HG03103 (cell line): Measurements from ENCODE around the gene RPUSD1.

ENCODE experiments used
- ATAC-seq: cut with Tn5 transposase; IDR thresholded peaks from one replicate; pipeline ENCODE4 v1.9.1; 2021; ENCODE audit warnings: low read depth; ENCODE audit not compliant: unreplicated experiment

RPUSD1 gene

DNA sequence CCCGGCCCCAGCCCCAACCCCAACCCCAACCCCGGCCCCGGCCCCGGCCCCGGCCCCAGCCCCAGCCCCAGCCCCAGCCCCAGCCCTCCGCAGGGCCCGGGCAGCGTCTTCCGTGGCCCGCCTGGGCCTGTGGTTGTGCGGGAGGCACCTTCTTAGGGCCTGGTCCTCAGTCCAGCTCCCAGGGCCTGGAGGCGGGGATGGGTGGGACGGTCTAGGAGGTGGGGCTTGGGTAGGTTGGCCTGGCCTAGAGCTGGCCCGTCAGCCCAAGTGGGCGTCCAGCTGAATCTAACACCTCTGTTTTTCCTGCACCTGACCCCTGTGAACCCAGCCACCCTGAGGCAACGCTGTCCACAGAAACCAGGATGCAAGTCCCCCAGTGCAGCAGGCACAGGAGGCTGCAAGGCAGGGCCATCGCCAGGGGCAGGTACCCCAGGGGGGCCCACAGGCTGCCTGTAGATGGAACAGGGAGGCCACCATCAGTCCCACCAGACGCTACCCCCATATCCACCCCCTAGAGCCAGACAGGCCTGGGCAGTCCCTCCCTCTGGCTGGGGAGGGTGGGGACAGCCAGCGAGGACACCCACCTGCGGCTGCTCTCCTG, 18.9 kb downstream of the RPUSD1 start:
- no peak for ATAC-seq

DNA sequence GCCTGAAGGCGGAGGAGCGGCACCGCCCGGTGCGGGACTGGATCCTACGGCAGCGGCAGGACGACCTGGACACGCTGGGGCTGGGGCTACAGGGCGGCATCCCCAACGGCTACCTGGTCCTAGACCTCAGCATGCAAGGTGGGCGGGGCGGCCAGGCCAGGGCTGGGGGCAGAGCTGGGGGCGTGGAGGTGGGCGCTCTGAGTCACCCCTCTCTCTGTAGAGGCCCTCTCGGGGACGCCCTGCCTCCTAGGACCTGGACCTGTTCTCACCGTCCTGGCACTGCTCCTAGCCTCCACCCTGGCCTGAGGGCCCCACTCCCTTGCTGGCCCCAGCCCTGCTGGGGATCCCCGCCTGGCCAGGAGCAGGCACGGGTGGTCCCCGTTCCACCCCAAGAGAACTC, 19.8 kb downstream of the RPUSD1 start:
- ATAC-seq = no peak

DNA sequence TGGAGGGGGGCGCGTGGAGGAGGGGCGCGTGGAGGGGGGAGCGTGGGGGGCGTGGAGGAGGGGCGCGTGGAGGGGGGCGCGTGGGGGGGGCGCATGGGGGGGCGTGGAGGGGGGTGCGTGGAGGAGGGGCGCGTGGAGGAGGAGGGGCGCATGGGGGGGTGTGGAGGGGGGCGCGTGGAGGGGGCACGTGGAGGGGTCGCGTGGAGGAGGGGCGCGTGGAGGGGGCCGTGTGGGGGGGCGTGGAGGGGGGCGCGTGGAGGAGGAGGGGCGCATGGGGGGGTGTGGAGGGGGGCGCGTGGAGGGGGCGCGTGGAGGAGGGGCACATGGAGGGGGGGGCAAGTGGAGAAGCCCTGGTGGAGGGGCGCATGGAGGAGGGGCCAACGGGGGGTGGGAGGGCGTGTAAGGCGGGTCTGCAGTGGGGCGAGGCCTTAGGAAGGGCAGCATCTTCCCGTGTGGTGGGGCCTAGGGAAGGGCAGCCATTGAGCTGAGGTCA, 20.4 kb downstream of the RPUSD1 start:
- no peak for ATAC-seq

DNA sequence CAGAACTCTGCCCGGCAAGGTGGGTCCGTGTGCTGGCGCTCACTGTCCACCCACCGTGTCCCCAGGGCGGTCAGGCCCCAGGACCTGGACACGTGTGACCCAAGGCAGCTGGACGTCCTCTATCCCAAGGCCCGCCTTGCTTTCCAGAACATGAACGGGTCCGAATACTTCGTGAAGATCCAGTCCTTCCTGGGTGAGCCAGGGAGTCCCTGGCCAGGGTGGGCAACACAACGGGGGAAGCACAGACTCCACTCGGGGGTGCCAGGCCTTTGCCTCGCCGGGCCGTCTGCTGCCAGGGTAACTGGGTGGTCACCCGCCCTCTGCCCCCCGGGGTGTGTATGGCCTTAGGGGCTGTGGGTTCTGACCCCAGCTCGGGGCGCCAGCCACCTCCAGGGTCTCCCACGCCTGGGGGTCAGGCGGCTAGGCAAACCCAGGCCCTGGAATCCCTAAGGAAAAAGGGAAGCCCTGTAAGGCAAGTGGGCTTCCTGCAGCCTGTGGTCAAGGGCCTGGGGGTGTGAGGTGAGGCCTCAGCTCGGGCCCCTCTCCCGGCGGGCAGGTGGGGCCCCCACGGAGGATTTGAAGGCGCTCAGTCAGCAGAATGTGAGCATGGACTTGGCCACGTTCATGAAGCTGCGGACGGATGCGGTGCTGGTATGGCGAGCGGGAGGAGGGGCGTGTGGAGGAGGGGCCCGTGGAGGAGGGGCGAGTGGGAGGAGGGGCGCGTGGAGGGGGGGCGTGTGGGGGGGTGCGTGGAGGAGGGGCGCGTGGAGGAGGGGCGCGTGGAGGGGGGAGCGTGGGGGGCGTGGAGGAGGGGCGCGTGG, 21.2 kb downstream of the RPUSD1 start:
- ATAC-seq = no peak

DNA sequence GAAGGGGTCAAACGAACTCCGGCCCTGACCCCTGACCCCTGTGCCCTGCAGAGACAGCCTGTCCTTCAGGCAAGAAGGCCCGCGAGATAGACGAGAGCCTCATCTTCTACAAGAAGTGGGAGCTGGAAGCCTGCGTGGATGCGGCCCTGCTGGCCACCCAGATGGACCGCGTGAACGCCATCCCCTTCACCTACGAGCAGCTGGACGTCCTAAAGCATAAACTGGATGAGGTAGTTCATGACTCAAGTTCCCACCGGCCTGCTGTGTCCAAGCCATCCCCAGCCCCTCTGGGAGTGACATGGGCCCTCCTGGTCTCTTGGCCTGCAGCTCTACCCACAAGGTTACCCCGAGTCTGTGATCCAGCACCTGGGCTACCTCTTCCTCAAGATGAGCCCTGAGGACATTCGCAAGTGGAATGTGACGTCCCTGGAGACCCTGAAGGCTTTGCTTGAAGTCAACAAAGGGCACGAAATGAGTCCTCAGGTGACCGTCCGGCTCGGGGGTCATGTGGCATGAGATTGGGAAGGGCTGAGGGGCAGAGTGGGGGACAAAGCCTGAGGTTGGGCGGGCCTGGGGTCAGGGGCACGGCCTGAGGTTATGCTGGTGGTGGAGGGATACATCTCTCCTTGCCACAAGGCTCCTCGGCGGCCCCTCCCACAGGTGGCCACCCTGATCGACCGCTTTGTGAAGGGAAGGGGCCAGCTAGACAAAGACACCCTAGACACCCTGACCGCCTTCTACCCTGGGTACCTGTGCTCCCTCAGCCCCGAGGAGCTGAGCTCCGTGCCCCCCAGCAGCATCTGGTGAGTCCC, 22.0 kb downstream of the RPUSD1 start:
- ATAC-seq = no peak

DNA sequence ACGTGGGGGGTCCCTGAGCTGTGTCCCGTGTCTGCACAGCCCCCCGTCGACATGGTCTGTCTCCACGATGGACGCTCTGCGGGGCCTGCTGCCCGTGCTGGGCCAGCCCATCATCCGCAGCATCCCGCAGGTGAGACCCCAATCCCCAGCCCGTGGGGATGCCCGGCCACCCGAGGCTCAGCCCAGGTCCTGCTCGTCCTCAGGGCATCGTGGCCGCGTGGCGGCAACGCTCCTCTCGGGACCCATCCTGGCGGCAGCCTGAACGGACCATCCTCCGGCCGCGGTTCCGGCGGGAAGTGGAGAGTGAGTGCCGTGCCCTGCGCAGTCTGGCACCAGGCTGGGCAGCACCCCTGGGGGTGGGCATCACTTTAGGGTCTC, 22.7 kb downstream of the RPUSD1 start:
- no peak for ATAC-seq

DNA sequence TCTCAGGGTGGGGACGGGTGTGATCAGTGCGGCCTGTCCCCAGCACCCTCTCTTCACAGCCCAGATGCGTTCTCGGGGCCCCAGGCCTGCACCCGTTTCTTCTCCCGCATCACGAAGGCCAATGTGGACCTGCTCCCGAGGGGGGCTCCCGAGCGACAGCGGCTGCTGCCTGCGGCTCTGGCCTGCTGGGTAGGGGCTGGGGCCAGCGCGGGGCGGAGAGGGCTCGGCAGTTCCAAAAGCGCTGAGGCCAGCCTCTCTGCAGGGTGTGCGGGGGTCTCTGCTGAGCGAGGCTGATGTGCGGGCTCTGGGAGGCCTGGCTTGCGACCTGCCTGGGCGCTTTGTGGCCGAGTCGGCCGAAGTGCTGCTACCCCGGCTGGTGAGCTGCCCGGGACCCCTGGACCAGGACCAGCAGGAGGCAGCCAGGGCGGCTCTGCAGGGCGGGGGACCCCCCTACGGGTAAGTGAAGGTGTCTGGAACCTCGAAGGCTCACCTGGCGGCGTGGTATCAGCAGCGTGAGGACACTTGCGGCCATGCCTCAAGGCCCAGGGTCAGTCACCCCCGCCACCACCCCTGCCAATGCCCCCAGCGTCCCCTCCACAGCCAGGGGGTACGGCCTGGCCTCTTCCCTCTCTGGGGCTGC, 23.2 kb downstream of the RPUSD1 start:
- ATAC-seq = no peak

DNA sequence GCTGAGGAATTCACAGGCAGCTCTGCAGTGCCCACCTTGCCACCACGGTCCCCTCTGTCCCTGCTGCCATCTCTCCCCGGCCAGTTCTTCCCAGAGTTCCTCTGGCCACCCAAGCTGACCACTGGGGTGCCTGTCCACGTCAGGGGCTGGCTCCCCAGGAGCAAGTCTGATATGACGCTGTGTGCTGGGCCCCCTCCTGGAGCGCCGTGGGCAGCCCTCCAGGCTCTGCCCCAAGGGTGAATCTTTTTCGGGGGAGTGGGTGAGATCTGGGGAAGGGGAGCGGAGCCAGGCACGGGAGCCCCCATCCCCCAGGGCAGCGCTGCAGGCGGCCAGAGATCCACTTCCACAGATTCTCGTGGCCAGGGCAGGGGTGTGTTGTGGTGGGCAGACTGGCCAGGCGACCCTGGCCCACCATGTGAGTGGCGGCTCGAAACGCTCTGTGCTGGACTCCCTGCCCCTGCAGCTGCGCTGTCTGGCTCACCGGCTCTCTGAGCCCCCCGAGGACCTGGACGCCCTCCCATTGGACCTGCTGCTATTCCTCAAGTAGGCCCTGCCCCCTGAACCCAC, 23.9 kb downstream of the RPUSD1 start:
- ATAC-seq = no peak

DNA sequence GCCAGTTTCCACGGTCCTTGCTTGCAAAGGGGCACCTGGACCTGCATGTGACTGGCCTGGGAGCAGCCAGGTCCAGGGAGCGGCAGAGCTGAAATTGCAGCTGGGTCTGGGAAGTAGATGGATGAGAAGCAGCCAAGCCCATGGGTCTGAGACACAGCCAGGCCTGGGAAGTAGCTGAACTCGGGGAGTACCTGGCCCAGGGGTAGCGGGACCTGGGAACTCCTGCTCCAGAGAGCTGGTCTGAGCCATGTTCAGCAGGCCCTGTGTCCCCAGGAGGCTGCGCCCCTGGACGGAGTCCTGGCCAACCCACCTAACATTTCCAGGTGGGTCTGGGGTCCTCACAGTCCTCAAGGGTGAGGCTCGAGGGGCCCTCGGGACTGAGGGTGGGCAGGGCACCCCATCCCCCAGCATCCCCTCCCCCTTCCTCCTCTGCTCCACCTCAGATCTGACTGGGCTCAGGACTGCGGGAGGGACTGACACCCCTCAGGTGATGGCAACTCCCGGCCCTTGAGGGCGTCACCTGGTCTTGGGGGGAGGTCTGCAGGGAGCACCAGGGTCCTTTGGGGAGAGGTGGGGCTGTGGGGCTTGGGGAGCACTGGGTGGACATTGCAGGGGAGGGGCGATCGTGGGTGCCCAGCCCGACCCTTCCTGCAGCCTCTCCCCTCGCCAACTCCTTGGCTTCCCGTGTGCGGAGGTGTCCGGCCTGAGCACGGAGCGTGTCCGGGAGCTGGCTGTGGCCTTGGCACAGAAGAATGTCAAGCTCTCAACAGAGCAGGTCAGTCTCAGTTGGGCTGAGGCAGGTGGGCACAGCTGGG, 24.6 kb downstream of the RPUSD1 start:
- no peak for ATAC-seq

DNA sequence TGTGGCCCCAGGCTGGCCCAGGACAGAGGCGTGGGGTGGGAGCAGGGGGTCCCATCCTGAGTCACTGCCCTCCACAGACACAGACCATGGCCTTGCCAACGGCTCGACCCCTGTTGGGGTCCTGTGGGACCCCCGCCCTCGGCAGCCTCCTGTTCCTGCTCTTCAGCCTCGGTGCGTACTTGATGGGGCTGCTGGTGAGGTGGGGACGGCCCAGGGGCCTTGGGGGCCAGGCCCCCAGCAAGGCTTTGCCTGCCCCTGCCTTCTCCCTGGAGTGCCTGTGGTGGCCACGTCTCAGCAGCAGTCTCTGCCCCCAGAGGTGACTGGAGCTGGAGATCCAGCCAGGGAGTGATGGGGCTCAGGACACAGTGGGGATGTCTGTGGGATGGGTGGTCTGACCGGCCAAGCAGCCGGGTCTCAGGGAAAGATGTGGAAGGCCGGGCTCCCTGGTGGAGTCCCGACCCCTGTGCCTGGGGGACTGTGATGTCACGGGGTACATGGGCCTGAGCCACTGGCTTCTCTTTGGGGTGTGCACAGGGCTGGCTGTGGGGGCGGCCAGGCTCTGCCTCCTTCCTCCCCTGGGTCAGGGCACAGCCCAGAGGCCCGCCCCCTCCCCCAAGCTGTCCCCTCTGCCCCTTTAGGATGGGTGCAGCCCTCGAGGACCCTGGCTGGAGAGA, 25.4 kb downstream of the RPUSD1 start:
- ATAC-seq = no peak

DNA sequence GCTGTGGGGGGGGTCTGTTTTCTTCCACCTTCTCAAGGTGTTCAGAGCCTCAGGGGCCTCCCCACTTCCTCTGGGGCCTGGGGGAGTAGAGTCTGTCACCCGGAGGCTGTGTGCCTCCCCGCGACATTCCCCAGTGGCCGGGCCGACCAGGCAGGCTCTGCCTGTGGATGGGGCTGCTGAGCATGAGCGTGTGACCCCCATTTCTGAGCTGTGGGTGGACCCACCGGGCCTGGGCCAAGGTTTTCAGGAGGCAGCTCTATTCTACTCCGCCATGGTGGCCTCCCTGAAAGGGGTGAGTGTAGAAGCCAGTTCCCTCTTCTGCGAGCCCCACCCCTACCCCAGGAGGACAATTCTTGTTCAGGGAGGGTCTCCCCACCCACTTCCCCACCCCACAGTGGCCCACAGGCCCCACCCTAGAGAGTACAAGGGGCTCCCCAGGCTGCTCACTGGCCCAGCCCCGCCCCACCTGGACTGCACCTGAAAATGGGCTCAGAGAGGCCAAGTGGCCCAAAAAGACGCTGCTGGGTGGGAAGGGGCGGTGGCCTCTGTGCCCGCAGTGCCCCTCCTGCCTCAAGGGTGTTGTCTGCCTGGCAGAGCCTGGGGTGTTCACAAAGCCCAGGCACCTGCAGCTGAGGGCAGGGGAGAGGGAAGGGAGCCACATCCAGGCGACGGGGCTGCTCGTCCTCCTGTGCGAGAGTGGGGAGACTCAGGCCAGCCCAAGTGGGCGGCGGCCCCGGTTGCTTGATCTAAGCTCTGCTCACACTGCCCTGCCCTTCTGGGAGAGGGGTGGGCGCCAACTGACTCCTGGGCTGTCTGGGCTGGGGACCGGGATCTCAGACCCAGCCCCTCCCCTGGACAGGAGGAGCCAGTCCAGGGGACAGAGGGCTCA, 26.3 kb downstream of the RPUSD1 start:
- no peak for ATAC-seq

DNA sequence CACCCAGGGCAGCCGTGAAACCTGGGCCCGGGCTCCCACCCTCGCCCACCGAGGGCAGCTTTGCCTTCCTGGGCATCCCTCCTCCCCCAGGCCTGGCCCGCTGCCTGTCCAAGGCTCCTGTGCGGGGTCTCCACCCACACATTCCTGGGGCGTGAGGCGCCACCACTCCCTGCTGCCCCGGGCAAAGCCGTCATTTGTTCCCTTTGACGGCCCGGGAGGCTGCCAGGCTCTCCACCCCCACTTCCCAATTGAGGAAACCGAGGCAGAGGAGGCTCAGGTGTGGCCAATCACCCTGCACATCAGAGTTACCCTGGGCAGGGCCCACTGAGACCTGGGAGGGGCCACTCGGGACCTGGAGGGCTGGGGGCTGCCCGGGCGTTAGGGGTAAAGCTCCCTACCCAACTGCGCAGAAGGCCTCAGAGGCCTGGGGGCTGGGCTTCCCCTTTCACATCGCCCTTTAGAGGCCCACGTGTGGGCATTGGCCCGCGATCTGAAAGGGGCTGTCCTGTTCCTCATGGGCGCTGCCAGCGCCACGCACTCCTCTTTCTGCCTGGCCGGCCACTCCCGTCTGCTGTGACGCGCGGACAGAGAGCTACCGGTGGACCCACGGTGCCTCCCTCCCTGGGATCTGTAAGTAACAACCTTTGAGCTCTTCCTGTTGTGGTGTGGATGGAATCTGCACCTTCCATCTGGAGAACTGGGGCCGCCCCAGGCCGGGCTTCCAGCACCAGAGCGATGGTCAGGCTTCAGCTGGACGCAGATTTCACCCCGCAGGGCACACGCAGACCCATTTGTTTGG, 27.4 kb downstream of the RPUSD1 start, which contains the start of gene MSLN:
Gene MSLN (plus strand): TSS at position 190 of the 799 bp plus-strand sequence. CDS start 1,947 bp downstream, outside the sequence.
- no peak for ATAC-seq

DNA sequence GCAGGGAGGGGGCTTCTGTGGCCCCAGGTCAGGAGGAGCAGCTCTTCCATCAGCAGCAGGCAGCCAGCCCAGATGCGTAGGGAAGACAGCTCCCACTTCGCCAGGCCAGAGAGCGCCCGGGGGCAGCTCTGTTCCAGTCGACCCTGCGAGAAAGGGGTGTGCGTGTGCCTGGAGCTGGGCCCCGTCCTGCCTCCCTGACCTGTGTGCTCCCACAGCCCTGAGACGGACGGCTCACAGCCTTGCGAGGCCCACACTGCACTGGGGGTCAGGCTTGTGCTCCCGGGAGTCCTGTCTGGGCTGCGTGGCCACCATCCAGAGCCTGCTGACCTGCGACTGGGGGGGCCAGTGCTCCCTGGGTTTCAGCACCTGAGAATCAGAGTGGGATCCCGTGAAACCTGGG, 28.1 kb downstream of the RPUSD1 start:
- ATAC-seq = no peak

DNA sequence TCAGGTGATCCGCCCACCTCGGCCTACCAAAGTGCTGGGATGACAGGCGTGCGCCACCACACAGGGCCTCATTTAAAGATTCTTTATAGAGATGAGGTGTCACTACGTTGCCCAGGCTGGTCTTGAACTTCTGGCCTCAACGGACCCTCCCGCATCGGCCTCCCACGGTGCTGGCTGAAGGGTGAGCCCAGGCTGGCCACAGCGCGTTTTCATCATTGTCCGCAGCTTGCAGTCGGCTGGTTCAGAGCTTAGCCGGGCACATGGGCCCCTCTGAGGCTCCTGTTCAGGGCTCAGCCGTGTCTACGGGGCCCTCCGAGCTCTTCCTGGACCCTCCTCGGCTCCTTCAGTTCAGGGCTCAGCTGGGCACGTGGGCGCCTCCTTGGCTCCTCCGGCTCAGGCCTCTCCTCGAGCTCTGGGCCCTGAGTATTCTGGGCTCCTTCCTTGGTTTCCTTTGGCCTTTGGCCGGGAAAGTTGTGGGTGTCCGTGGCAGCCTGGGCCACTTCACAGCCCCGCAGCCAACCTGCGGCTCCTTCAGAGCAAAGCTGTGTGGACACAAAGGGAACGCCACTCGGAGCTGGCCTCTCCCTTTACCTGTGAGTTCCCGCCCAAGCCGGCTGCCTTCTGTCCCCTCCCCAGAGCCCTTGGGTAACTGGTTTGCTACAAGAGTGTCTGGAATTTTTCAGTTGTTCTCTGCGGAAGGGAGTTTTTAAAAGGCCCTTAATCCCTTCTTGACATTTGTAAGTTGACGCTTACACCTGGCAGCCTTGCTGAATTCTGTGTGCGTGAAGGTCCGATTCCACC, 28.9 kb downstream of the RPUSD1 start:
- ATAC-seq = no peak

DNA sequence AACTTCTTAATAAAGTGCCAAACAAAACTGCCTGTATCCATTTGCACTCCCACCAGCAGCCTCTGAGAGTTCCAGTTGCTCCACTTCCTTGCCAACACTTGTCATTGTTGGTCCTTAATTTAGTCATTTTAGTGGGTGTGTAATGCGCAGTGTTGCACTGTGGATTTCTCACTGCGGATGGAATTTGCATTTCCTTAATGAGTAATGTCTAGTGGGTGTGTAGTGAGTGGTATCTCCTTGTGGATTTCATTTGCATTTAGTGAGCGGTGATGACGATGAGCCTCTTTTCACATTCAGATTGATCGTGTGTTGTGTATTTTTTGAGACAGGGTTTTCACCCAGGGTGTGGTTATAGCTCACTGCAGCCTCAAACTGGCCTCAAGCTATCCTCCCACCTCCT, 31.8 kb downstream of the RPUSD1 start:
- no peak for ATAC-seq

DNA sequence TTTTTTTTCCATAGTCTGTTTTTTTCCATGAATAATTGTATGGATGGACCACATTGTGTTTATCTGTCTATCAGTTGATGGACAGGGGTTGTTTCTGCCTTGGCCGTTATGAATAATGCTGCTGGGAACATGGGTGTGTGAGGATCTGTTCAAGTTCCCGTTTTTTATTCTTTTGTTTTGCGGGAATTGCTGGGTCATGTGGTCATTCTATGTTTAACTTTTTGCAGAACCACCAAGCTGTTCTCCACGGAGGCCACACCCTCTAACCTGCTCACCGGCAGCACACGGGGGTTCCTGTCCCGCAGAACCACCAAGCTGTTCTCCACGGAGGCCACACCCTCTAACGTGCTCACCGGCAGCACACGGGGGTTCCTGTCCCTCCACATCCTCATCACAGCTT, 33.5 kb downstream of the RPUSD1 start:
- no peak for ATAC-seq
